Neural progenitor cell (in vitro differentiated cells): ENCODE data around the gene HCST. TPM values are rescaled to one million over a fixed set of nuclear protein-coding genes. Genes with fewer than 3 reads are reported as not detected.
A peak's percentile ranks its signal among the peaks of the same experiment; 100 is the strongest.

Experiments used
- DNase-seq: peaks from one replicate; pipeline ENCODE4 v3.0.0-alpha.2; 2016; ENCODE audit warnings: low spot score
- H2AFZ ChIP-seq: fragments of 200-600 bp; sonication (generic); replicated peaks from 2 replicates; pipeline ENCODE4 v1.6.1; 2016; ENCODE audit warnings: antibody characterized with exemption
- H3F3A ChIP-seq: fragments of 200-600 bp; sonication (generic); 2 replicates; pipeline ENCODE4 v1.6.1; 2016; ENCODE audit warnings: antibody characterized with exemption, low read depth
- H3K27ac ChIP-seq: fragments of 200-600 bp; sonication (generic); 2 replicates; pipeline ENCODE4 v1.5.1; 2016; ENCODE audit warnings: mild to moderate bottlenecking
- H3K27me3 ChIP-seq: fragments of 200-600 bp; sonication (generic); 2 replicates; pipeline ENCODE4 v1.6.1; 2016; ENCODE audit warnings: mild to moderate bottlenecking, moderate library complexity
- H3K36me3 ChIP-seq: fragments of 200-600 bp; sonication (generic); 2 replicates; pipeline ENCODE4 v1.5.1; 2016
- H3K4me1 ChIP-seq: fragments of 200-600 bp; sonication (generic); 2 replicates; pipeline ENCODE4 v1.6.1; 2016; ENCODE audit warnings: mixed run types
- H3K4me2 ChIP-seq: fragments of 200-600 bp; sonication (generic); 2 replicates; pipeline ENCODE4 v1.6.1; 2016
- H3K4me3 ChIP-seq: fragments of 200-600 bp; sonication (generic); 2 replicates; pipeline ENCODE4 v1.5.1; 2016
- H3K79me2 ChIP-seq: fragments of 200-600 bp; sonication (generic); 2 replicates; pipeline ENCODE4 v1.6.1; 2016; ENCODE audit warnings: low read depth
- H3K9ac ChIP-seq: fragments of 200-600 bp; sonication (generic); 2 replicates; pipeline ENCODE4 v1.6.1; 2016
- H3K9me3 ChIP-seq: fragments of 200-600 bp; sonication (generic); 2 replicates; pipeline ENCODE4 v1.5.1; 2016; ENCODE audit warnings: low read depth
- H4K20me1 ChIP-seq: fragments of 200-600 bp; sonication (generic); 2 replicates; pipeline ENCODE4 v1.6.1; 2016; ENCODE audit warnings: low read depth
- H3K27ac Mint-ChIP-seq: 3 replicates; pipeline ENCODE4 v1.8.0; 2021; ENCODE audit warnings: mixed read lengths
- H3K27me3 Mint-ChIP-seq: 2 replicates; pipeline ENCODE4 v1.8.0; 2022; ENCODE audit warnings: low read depth, mild to moderate bottlenecking, inconsistent platforms, moderate library complexity, mixed read lengths; ENCODE audit not compliant: insufficient read depth
- H3K36me3 Mint-ChIP-seq: 3 replicates; pipeline ENCODE4 v1.8.0; 2021; ENCODE audit warnings: mixed read lengths
- H3K4me1 Mint-ChIP-seq: 3 replicates; pipeline ENCODE4 v1.8.0; 2021; ENCODE audit warnings: mixed read lengths
- H3K4me3 Mint-ChIP-seq: 3 replicates; pipeline ENCODE4 v1.8.0; 2021; ENCODE audit warnings: mild to moderate bottlenecking, moderate library complexity, mixed read lengths
- H3K9me3 Mint-ChIP-seq: 3 replicates; pipeline ENCODE4 v1.8.0; 2020; ENCODE audit warnings: mixed read lengths
- EZH2 ChIP-seq: fragments of 200-600 bp; sonication (generic); IDR thresholded peaks from 2 replicates; pipeline ENCODE4 v1.6.1; 2017; ENCODE audit warnings: antibody characterized with exemption, mild to moderate bottlenecking, moderate library complexity
- EZH2phosphoT487 ChIP-seq: fragments of 200-600 bp; sonication (generic); IDR thresholded peaks from 2 replicates; pipeline ENCODE4 v1.6.1; 2017; ENCODE audit warnings: antibody characterized with exemption
- total RNA-seq: library from RNA; depleted of rRNA; stranded (reverse); fragments of >200 nt; gene quantifications from 2 replicates; pipeline ENCODE4 v1.2.3, GENCODE V29; 2015; ENCODE audit warnings: low replicate concordance
- TF ChIP-seq, protein P1 (sequence below): fragments of 200-600 bp; sonication (generic); IDR thresholded peaks from 2 replicates; pipeline ENCODE4 v1.5.1; 2017; ENCODE audit warnings: antibody characterized with exemption, mild to moderate bottlenecking

The HCST gene
- total RNA-seq, 1 donor from 2014 or later = not detected

DNA sequence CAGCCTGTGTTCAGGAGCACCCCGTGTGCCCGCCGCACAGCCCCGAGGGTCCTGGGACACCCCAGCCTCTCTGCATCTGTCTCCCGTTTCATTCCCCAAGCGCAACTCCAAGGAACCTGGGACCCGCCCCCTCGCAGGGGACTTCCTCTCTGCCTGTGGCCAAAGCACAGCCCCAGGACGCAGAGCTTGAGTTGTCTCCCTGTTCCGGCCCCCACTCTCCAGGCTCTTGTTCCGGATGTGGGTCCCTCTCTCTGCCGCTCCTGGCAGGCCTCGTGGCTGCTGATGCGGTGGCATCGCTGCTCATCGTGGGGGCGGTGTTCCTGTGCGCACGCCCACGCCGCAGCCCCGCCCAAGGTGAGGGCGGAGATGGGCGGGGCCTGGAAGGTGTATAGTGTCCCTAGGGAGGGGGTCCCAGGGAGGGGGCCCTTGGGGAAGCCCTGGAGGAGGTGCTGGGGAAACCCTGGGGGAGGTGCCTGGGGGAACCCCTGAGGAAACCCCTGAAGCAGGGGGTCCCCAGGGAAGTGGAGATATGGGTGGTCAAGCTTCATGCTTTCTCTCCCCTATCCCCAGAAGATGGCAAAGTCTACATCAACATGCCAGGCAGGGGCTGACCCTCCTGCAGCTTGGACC is 1.3 kb downstream of the HCST start:
- Mint-ChIP-seq H3K4me1 (peaks cover 39% of the 10 kb centered on the region), H3K27me3 (peaks cover 21% of the 10 kb centered on the region), H3K4me3 (peak overlapping the region; percentile 69), H3K27ac (no peak overlapping the region), H3K36me3 (no peaks in the 10 kb centered on the region), H3K9me3 (no peaks in the 10 kb centered on the region)
- Histone ChIP-seq H3K79me2 (peaks cover 3% of the 10 kb centered on the region), H3K4me1 (no peaks in the 10 kb centered on the region), H2AFZ (peak overlapping the region; percentile 78), H3F3A (peaks cover 13% of the 10 kb centered on the region), H3K4me2 (peak overlapping the region; percentile 68), H3K27ac (no peak overlapping the region), H3K27me3 (peaks cover 29% of the 10 kb centered on the region), H4K20me1 (no peaks in the 10 kb centered on the region), H3K36me3 (no peaks in the 10 kb centered on the region), H3K4me3 (peak overlapping the region; percentile 37), H3K9me3 (no peaks in the 10 kb centered on the region), H3K9ac (no peak overlapping the region)
- TF ChIP-seq, protein P1, sequence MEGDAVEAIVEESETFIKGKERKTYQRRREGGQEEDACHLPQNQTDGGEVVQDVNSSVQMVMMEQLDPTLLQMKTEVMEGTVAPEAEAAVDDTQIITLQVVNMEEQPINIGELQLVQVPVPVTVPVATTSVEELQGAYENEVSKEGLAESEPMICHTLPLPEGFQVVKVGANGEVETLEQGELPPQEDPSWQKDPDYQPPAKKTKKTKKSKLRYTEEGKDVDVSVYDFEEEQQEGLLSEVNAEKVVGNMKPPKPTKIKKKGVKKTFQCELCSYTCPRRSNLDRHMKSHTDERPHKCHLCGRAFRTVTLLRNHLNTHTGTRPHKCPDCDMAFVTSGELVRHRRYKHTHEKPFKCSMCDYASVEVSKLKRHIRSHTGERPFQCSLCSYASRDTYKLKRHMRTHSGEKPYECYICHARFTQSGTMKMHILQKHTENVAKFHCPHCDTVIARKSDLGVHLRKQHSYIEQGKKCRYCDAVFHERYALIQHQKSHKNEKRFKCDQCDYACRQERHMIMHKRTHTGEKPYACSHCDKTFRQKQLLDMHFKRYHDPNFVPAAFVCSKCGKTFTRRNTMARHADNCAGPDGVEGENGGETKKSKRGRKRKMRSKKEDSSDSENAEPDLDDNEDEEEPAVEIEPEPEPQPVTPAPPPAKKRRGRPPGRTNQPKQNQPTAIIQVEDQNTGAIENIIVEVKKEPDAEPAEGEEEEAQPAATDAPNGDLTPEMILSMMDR = no peak
- TF ChIP-seq EZH2phosphoT487 (no peak), EZH2 (no peak)
- peak; percentile 69 for DNase-seq

DNA sequence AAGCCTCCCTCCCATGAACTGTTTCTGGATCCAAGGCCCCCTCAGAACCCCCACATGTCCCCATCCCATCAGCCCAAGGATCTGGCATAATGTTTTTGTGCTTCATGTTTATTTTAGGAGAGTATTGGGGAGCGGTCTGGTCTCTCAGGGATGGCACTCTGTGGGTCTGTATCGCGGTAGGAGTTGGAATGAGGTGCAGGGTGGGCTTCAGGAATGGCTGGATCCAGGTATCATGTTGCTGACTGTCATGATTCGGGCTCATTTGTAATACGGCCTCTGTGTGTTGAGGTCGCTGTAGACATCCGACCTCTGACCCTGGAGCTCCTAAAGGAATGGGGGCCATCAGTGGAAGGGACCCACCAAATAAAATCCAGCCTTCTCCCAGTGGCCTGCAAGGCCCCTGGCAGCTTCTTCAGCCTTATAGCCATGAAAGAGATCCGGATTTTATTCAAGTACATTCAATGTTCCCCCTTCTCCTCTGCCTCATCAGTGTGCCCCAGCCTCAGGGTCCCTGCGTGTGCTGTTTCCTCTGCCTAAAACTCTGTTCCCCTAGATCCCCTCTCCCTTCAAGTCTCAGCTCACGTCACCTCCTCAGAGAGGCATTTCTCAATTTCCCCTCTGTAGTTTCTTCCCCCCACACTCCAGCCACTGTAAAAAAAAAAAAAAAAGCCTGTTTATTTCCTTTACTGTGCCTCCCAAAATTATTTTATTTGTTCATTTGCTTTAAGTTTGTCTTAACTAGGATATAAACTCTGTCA is 2.2 kb downstream of the HCST start:
- Histone ChIP-seq H2AFZ (no peak overlapping the region), H3K27ac (no peak overlapping the region), H3K9ac (no peak overlapping the region), H3K4me2 (no peak overlapping the region), H3F3A (peaks cover 13% of the 10 kb centered on the region), H3K27me3 (peaks cover 26% of the 10 kb centered on the region), H3K36me3 (no peaks in the 10 kb centered on the region), H3K4me3 (no peak overlapping the region), H4K20me1 (no peaks in the 10 kb centered on the region), H3K9me3 (no peaks in the 10 kb centered on the region), H3K79me2 (no peaks in the 10 kb centered on the region), H3K4me1 (peaks cover 3% of the 10 kb centered on the region)
- peak overlapping the region; percentile 36 for H3K4me3 Mint-ChIP-seq
- H3K36me3 Mint-ChIP-seq = no peaks in the 10 kb centered on the region
- H3K4me1 Mint-ChIP-seq = peaks cover 41% of the 10 kb centered on the region
- H3K9me3 Mint-ChIP-seq = no peaks in the 10 kb centered on the region
- H3K27ac Mint-ChIP-seq = peak overlapping the region; percentile 50
- H3K27me3 Mint-ChIP-seq = peaks cover 23% of the 10 kb centered on the region
- no peak for DNase-seq
- TF ChIP-seq EZH2 = no peak
- no peak for TF ChIP-seq EZH2phosphoT487
- TF ChIP-seq, protein P1 = no peak

DNA sequence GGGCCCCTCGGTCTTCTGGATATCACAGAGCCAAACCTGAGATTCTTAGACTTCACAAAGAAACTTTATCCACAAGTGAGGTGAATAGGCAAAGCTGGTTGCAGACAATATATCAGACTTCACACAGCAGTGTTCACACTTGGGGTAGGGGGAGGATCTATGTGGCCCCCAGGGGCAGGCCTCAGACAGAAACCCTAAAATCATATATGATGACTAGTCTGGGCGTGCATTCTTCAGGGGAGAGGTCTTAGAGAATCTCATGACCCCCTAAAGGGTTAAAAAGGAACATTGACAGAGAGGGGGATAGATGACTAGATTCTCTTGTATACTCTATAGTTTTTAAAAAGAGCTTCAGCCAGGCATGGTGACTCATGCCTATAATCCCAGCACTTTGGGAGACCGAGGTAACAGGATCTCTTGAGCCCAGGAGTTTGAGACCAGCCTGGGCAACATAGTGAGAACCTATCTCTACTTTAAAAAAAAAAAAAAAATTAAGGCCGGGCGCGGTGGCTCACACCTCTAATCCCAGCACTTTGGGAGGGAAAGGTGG is 2.9 kb downstream of the HCST start:
- no peaks in the 10 kb centered on the region for H3K36me3 ChIP-seq
- H3K27ac Mint-ChIP-seq = peak overlapping the region; percentile 50
- H3K27me3 ChIP-seq = peaks cover 26% of the 10 kb centered on the region
- H4K20me1 ChIP-seq = no peaks in the 10 kb centered on the region
- peaks cover 24% of the 10 kb centered on the region for H3K27me3 Mint-ChIP-seq
- H3K36me3 Mint-ChIP-seq = no peaks in the 10 kb centered on the region
- no peaks in the 10 kb centered on the region for H3K79me2 ChIP-seq
- H2AFZ ChIP-seq = no peak overlapping the region
- no peak overlapping the region for H3K27ac ChIP-seq
- no peak overlapping the region for H3K4me2 ChIP-seq
- TF ChIP-seq EZH2phosphoT487 = no peak
- TF ChIP-seq, protein P1 = no peak
- no peak for TF ChIP-seq EZH2
- peaks cover 6% of the 10 kb centered on the region for H3K4me1 ChIP-seq
- H3K9me3 ChIP-seq = no peaks in the 10 kb centered on the region
- H3K4me1 Mint-ChIP-seq = peaks cover 41% of the 10 kb centered on the region
- H3K9me3 Mint-ChIP-seq = no peaks in the 10 kb centered on the region
- H3K4me3 ChIP-seq = no peak overlapping the region
- H3F3A ChIP-seq = peaks cover 13% of the 10 kb centered on the region
- H3K9ac ChIP-seq = no peak overlapping the region
- H3K4me3 Mint-ChIP-seq = no peak overlapping the region
- DNase-seq = no peak
